GM12865 (cell line): ENCODE results near the gene KIRREL3.

Experiments
- DNase-seq: peaks from one replicate; pipeline ENCODE4 v3.0.0; 2010; ENCODE audit warnings: low read depth
- H3K4me3 ChIP-seq: 2 replicates; pipeline ENCODE4 v1.5.1; 2011; ENCODE audit warnings: mild to moderate bottlenecking, low read depth, low read length, control low read depth
- CTCF ChIP-seq: IDR thresholded peaks from 2 replicates; pipeline ENCODE4 v1.5.1; 2011; ENCODE audit warnings: low read length, control low read depth, low read depth, inconsistent platforms; ENCODE audit not compliant: insufficient read depth; ENCODE audit errors: missing control alignments

KIRREL3 gene

GRCh38 chr11:127000981-127001380 lies 411 bp upstream of the KIRREL3 start:
- no peak for TF ChIP-seq CTCF
- H3K4me3 ChIP-seq, result no peak overlapping the region
- DNase-seq, result no peak

GRCh38 chr11:126999366-126999765 lies 1.2 kb downstream of the KIRREL3 start:
- no peak for TF ChIP-seq CTCF
- no peak overlapping the region for H3K4me3 ChIP-seq
- DNase-seq, result no peak

GRCh38 chr11:126997641-126998040 lies 2.9 kb downstream of the KIRREL3 start:
- no peak for TF ChIP-seq CTCF

GRCh38 chr11:126997196-126997595 lies 3.4 kb downstream of the KIRREL3 start:
- DNase-seq, result no peak
- no peak for TF ChIP-seq CTCF
- H3K4me3 ChIP-seq, result no peak overlapping the region

More at GRCh38 chr11:126997641-126998040, 2.9 kb downstream of the KIRREL3 start:
- DNase-seq, result no peak
- no peak overlapping the region for H3K4me3 ChIP-seq

- no peak for DNase-seq
- no peak for TF ChIP-seq CTCF
- no peak overlapping the region for H3K4me3 ChIP-seq
These were observed 4.3 kb downstream of the KIRREL3 start for GRCh38 chr11:126996036-126996804.

GRCh38 chr11:126993599-126993998 lies 7.0 kb downstream of the KIRREL3 start:
- no peak for TF ChIP-seq CTCF
- H3K4me3 ChIP-seq, result no peak overlapping the region

GRCh38 chr11:126992804-126993111 lies 7.8 kb downstream of the KIRREL3 start:
- no peak overlapping the region for H3K4me3 ChIP-seq
- no peak for DNase-seq
- TF ChIP-seq CTCF, result no peak

More at GRCh38 chr11:126993599-126993998, 7.0 kb downstream of the KIRREL3 start:
- no peak for DNase-seq
